HepG2 (cell line): ENCODE data around the gene AFF2. TPM values are rescaled to one million over a fixed set of nuclear protein-coding genes. Genes with fewer than 3 reads are reported as not detected.

Experiments
- ATAC-seq: fragments of 200-7000 bp; cut with Tn5 transposase; 3 replicates; pipeline ENCODE4 v1.9.1; 2020; ENCODE audit warnings: mild to moderate bottlenecking, moderate library complexity
- BruUV-seq: library from RNA; stranded (reverse); fragments of 400-500 nt; replicated peaks from 2 replicates; lab custom pipeline; 2021; lab: Mats Ljungman, UMichigan
- CTCF ChIA-PET: fragments of 300-600 bp; formaldehyde crosslinking; extraction: SDS; loops from one replicate; lab custom pipeline; 2021; ENCODE audit warnings: low total read pairs, inconsistent platforms, low intra/inter-chr PET ratio; lab: Yijun Ruan, JAX
- POLR2A ChIA-PET: fragments of 350-600 bp; sonication (Branson Sonifier 250); formaldehyde crosslinking; loops from one replicate; lab custom pipeline; 2020; ENCODE audit warnings: antibody characterized with exemption, inconsistent platforms; lab: Yijun Ruan, JAX
- DNase-seq: peaks from one replicate; pipeline ENCODE4 v3.0.0-alpha.2; 2015; ENCODE audit warnings: low spot score
- FAIRE-seq: peaks from 3 replicates; lab custom pipeline; 2011; peaks lifted over from hg19 to GRCh38; lab: Jason Lieb, UNC
- H2AFZ ChIP-seq: one replicate; pipeline ENCODE4 v1.6.1; 2011; ENCODE audit warnings: low read length, inconsistent platforms
- H3K27ac ChIP-seq: fragments of 300-600 bp; 3 replicates; pipeline ENCODE4 v1.8.0; 2011; ENCODE audit warnings: mixed run types, mild to moderate bottlenecking, mixed read lengths, low read length, inconsistent platforms; ENCODE audit not compliant: insufficient read depth; ENCODE audit errors: extremely low read length
- H3K27me3 ChIP-seq, 2 experiments: fragments of 200-600 bp in 1 of 2; 2 replicates in 1 of 2; 3 replicates in 1 of 2; pipeline versions ENCODE4 v1.6.0 to v1.8.0; 2011; ENCODE audit warnings: low read length in 2 of 2, mild to moderate bottlenecking in 2 of 2, moderate library complexity in 2 of 2, inconsistent platforms in 1 of 2; ENCODE audit not compliant: insufficient read depth in 2 of 2, control insufficient read depth in 1 of 2
- H3K36me3 ChIP-seq, 2 experiments: fragments of 200-600 bp in 1 of 2; replicated peaks in 1 of 2; 2 replicates in 1 of 2; 3 replicates in 1 of 2; pipeline versions ENCODE4 v1.5.1 to v1.8.0; 2011; ENCODE audit warnings: low read length in 2 of 2, inconsistent platforms in 1 of 2; ENCODE audit not compliant: insufficient read depth in 2 of 2, control insufficient read depth in 1 of 2
- H3K4me1 ChIP-seq: 2 replicates; pipeline ENCODE4 v1.5.1; 2012; ENCODE audit warnings: low read length, inconsistent platforms; ENCODE audit not compliant: insufficient read depth
- H3K4me2 ChIP-seq: 2 replicates; pipeline ENCODE4 v1.6.0; 2011; ENCODE audit warnings: low read depth, low read length, inconsistent platforms
- H3K4me3 ChIP-seq, 3 experiments: fragments of 200-600 bp in 1 of 3; sonication (generic), shearing (Covaris generic) in 1 of 3; replicated peaks in 1 of 3; 2 replicates each; pipeline ENCODE4 v1.5.1; 2011 to 2016; ENCODE audit warnings: low read length in 3 of 3, inconsistent platforms in 2 of 3, low read depth in 2 of 3, mild to moderate bottlenecking in 2 of 3, control low read depth in 1 of 3, mixed read lengths in 1 of 3; ENCODE audit not compliant: insufficient read depth in 1 of 3
- H3K79me2 ChIP-seq: one replicate; pipeline ENCODE4 v1.6.1; 2011; ENCODE audit warnings: low read length, inconsistent platforms; ENCODE audit not compliant: insufficient read depth
- H3K9ac ChIP-seq: 2 replicates; pipeline ENCODE4 v1.6.0; 2011; ENCODE audit warnings: mild to moderate bottlenecking, low read depth, low read length, inconsistent platforms; ENCODE audit not compliant: insufficient read depth
- H3K9me3 ChIP-seq: 2 replicates; pipeline ENCODE4 v1.5.1; 2012; ENCODE audit warnings: mild to moderate bottlenecking, low read length
- H4K20me1 ChIP-seq: 2 replicates; pipeline ENCODE4 v1.6.0; 2011; ENCODE audit warnings: inconsistent platforms, mild to moderate bottlenecking, low read length, moderate library complexity; ENCODE audit not compliant: insufficient read depth
- CTCF ChIP-seq: sonication (generic); formaldehyde crosslinking; IDR thresholded peaks from 2 replicates; pipeline ENCODE4 v1.5.0; 2020; ENCODE audit warnings: mild to moderate bottlenecking, missing genetic modification reagents, moderate library complexity
- GFI1 ChIP-seq: sonication (generic); formaldehyde crosslinking; IDR thresholded peaks from 2 replicates; pipeline ENCODE4 v1.5.0; 2020; ENCODE audit warnings: missing genetic modification reagents, mild to moderate bottlenecking, borderline replicate concordance
- KAT8 ChIP-seq: IDR thresholded peaks from 2 replicates; pipeline ENCODE4 v1.6.1; 2016; ENCODE audit warnings: missing genetic modification reagents, missing compliant biosample characterization
- MTF1 ChIP-seq: sonication (generic); formaldehyde crosslinking; IDR thresholded peaks from 2 replicates; pipeline ENCODE4 v1.5.0; 2020; ENCODE audit warnings: missing genetic modification reagents
- NFE2 ChIP-seq: sonication (generic); formaldehyde crosslinking; IDR thresholded peaks from 2 replicates; pipeline ENCODE4 v1.4.0; 2020; ENCODE audit warnings: missing genetic modification reagents
- PBX2 ChIP-seq: IDR thresholded peaks from 2 replicates; pipeline ENCODE4 v1.6.1; 2016; ENCODE audit warnings: control low read depth
- PBX3 ChIP-seq: sonication (generic); formaldehyde crosslinking; IDR thresholded peaks from 2 replicates; pipeline ENCODE4 v1.8.1; 2023; ENCODE audit warnings: missing genetic modification reagents, inconsistent platforms, borderline replicate concordance
- SAP130 ChIP-seq: IDR thresholded peaks from 2 replicates; pipeline ENCODE4 v1.6.1; 2016; ENCODE audit warnings: low read depth
- ZNF207 ChIP-seq: fragments of 450-650 bp; IDR thresholded peaks from 2 replicates; pipeline ENCODE4 v1.6.1; 2016; ENCODE audit warnings: antibody characterized with exemption, borderline replicate concordance
- ZNF546 ChIP-seq: sonication (generic); formaldehyde crosslinking; conservative IDR thresholded peaks from 2 replicates; pipeline ENCODE4 v1.8.1; 2023; ENCODE audit warnings: mild to moderate bottlenecking, missing genetic modification reagents
- ZNF670 ChIP-seq: sonication (generic); formaldehyde crosslinking; IDR thresholded peaks from 2 replicates; pipeline ENCODE4 v1.8.0; 2022; ENCODE audit warnings: mild to moderate bottlenecking, missing genetic modification reagents, borderline replicate concordance
- ZSCAN12 ChIP-seq: sonication (generic); formaldehyde crosslinking; IDR thresholded peaks from 2 replicates; pipeline ENCODE4 v1.9.0; 2021; ENCODE audit warnings: mild to moderate bottlenecking, missing genetic modification reagents
- ZSCAN25 ChIP-seq: sonication (generic); formaldehyde crosslinking; IDR thresholded peaks from 2 replicates; pipeline ENCODE4 v1.8.0; 2022; ENCODE audit warnings: mild to moderate bottlenecking, missing genetic modification reagents
- ZZZ3 ChIP-seq: sonication (generic); formaldehyde crosslinking; IDR thresholded peaks from 2 replicates; pipeline ENCODE4 v1.4.0; 2020; ENCODE audit warnings: missing genetic modification reagents, mild to moderate bottlenecking, borderline replicate concordance
- WGBS: methylation state at CpG from one replicate; pipeline ENCODE4 v1.1.6; 2017; ENCODE audit warnings: low lambda C conversion rate; 5-methylcytosine and 5-hydroxymethylcytosine counted together
- in situ Hi-C: cut with HindIII; loops from 2 replicates; pipeline ENCODE4 v1.10.0; 2017; ENCODE audit warnings: low pct_unique_long_range_greater_than_20kb; ENCODE audit not compliant: extremely low pct_ligation_motif_present
- intact Hi-C: fragments of 100-400 bp; cut with micrococcal nuclease; formaldehyde crosslinking; loops from one replicate; pipeline ENCODE4 v1.10.0; 2022; ENCODE audit not compliant: unreplicated experiment
- polyA plus RNA-seq, 8 experiments: library from polyadenylated mRNA; depleted of rRNA in 3 of 8; stranded (reverse) in 7 of 8; unstranded in 1 of 8; fragments of >200 nt; fragmentation: Illumina TruSeq in 4 of 8; extraction: Trizol in 4 of 8; gene quantifications; 2 replicates each; pipeline versions ENCODE4 v1.2.1 to v1.2.3, GENCODE V29; 2011 to 2016; ENCODE audit warnings: low read depth in 4 of 8, missing spikeins in 1 of 8, mixed read lengths in 1 of 8; ENCODE audit not compliant: insufficient read depth in 1 of 8
- total RNA-seq, 5 experiments: library from RNA; depleted of rRNA; stranded (reverse); fragments of >200 nt; fragmentation: Illumina TruSeq; extraction: Trizol; gene quantifications; 2 replicates each; pipeline ENCODE4 v1.2.3, GENCODE V29; 2016; ENCODE audit warnings: low read depth in 1 of 5

AFF2 gene
- total and polyA plus RNA-seq, 2 of the 13 experiments (the other 11 are each of a cell fraction or from before 2014, with no cell fraction given): not detected

GRCh38 chrX:148582353-148582752 is 81.9 kb downstream of the AFF2 start:
- Histone ChIP-seq H3K9me3 (no peaks in the 10 kb centered on the region), H3K9ac (no peak overlapping the region), H3K4me2 (no peak overlapping the region), H3K27me3 (no peaks in the 10 kb centered on the region), H3K36me3 (no peaks in the 10 kb centered on the region), H3K4me3 (no peak overlapping the region), H2AFZ (no peak overlapping the region), H3K79me2 (no peaks in the 10 kb centered on the region), H4K20me1 (no peaks in the 10 kb centered on the region), H3K27ac (no peak overlapping the region), H3K4me1 (no peaks in the 10 kb centered on the region)
- ChIA-PET POLR2A (no interaction called here), CTCF (no interaction called here)
- in situ Hi-C loops: no loop called here
- no TSS peak for BruUV-seq
- intact Hi-C loops: no loop called here
- DNase-seq: no peak
- no peak for ATAC-seq
- FAIRE-seq: no peak
- TF ChIP-seq ZNF546 (CRISPR knock-in tag) (no peak), CTCF (CRISPR knock-in tag) (no peak), GFI1 (CRISPR knock-in tag) (no peak), KAT8 (no peak), SAP130 (CRISPR knock-in tag) (no peak)

GRCh38 chrX:148588649-148589310 is 88.4 kb downstream of the AFF2 start:
- no peaks in the 10 kb centered on the region for H3K27me3 ChIP-seq
- no peak overlapping the region for H3K4me3 ChIP-seq
- no peaks in the 10 kb centered on the region for H4K20me1 ChIP-seq
- ATAC-seq (no peak), DNase-seq (no peak), FAIRE-seq (no peak)
- in situ Hi-C loops: no loop called here
- ChIA-PET POLR2A (no interaction called here), CTCF (no interaction called here)
- intact Hi-C loops: no loop called here
- no peak overlapping the region for H3K9ac ChIP-seq
- H3K27ac ChIP-seq: no peak overlapping the region
- H2AFZ ChIP-seq: no peak overlapping the region
- H3K4me2 ChIP-seq: no peak overlapping the region
- H3K79me2 ChIP-seq: no peaks in the 10 kb centered on the region
- WGBS: 40% methylated on average over 6 of the region's 6 CpGs
- BruUV-seq: no TSS peak
- H3K4me1 ChIP-seq: no peaks in the 10 kb centered on the region
- no peaks in the 10 kb centered on the region for H3K9me3 ChIP-seq
- no peaks in the 10 kb centered on the region for H3K36me3 ChIP-seq
- no peak for TF ChIP-seq ZNF207
- no peak for TF ChIP-seq PBX2 (CRISPR knock-in tag)
- TF ChIP-seq NFE2 (CRISPR knock-in tag): no peak
- no peak for TF ChIP-seq ZNF670 (CRISPR knock-in tag)
- no peak for TF ChIP-seq ZSCAN12
- TF ChIP-seq MTF1 (CRISPR knock-in tag): no peak
- TF ChIP-seq PBX3 (CRISPR knock-in tag): no peak
- TF ChIP-seq ZZZ3: no peak
- TF ChIP-seq ZSCAN25 (CRISPR knock-in tag): no peak
